Measurements from ENCODE around the gene SLC28A3.

The SLC28A3 gene

DNA sequence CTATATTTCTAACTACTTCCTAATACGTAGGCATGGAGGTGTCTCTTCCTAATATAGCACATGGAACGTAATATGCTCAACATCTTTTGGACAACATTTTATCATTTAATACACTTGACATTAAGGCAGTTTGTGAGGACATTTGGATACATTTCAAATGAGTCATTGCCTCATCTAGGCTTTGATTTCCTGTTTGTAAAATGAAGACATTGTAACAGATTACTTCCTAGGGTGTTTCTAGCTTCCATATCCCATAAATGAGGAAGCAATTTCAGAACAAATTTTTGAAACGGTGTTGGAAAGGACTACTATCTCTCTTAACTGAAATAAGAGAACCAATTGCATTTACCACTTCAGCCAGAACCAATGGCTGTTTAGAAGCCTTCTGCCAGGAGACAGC, 38.7 kb downstream of the SLC28A3 start:
- Mint-ChIP-seq H3K4me3 (no peak overlapping the region), H3K9me3 (no peaks in the 10 kb centered on the region), H3K36me3 (ENCODE audit: low read depth) (no peaks in the 10 kb centered on the region), H3K27me3 (no peaks in the 10 kb centered on the region), H3K27ac (peak overlapping the region; percentile 22), H3K4me1 (ENCODE audit: low read depth) (peaks cover 21% of the 10 kb centered on the region)
- intact Hi-C loops (cut with micrococcal nuclease): no loop called here

DNA sequence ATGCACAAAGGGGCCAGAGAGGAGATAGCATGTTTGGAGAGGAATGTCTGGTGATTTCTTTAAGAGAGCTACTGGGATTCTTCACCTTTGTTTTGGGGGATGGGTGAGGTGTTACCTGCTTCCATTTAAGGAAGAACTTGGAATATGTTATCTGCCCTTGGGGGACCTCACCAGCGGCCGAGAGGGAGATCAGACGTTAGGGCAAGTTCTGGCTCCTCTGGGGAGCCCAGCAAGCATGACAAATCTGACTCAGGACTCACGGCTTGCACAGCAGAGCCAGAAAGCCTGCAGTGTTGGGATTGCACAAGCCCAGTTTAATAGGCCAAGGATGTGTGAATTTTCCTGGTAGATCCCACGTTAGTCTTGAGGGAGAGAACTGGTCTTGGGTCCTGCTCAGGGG, 40.3 kb downstream of the SLC28A3 start:
- H3K36me3 Mint-ChIP-seq (ENCODE audit: low read depth): no peaks in the 10 kb centered on the region
- H3K27ac Mint-ChIP-seq: no peak overlapping the region
- no peaks in the 10 kb centered on the region for H3K9me3 Mint-ChIP-seq
- intact Hi-C loops (cut with micrococcal nuclease): no loop called here
- H3K27me3 Mint-ChIP-seq: no peaks in the 10 kb centered on the region
- no peak overlapping the region for H3K4me3 Mint-ChIP-seq
- H3K4me1 Mint-ChIP-seq (ENCODE audit: low read depth): peaks cover 37% of the 10 kb centered on the region

DNA sequence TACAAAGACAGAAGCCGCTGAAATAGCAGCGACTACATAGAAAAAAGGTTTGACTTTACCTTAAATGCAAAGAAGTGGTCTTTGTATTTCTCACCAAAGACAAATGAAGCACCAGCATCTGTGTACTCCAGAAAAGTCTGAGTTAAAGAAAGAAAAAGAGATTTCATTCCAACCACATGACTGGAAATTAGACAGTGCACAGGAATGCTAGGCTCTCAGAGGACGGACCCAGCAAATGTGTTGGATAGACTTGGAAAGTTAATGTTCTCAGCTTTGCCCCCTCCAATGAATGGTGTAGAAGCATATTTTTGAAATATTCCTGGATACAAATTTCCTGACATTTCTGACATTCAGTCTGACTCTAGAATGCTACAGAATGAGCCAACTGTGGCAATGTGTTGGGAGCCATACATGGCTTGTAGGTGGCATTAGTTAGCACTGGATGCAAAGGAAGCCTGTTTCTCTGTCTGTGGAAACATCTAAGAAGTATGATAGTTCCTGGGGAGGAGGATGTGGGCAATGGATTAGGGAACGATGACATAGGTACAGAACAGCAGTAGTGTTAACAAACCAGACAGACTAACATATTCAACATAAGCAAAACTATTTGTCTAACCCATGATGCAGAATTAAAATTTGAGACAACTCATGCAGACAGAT, 43.3 kb downstream of the SLC28A3 start:
- no peaks in the 10 kb centered on the region for H3K36me3 Mint-ChIP-seq (ENCODE audit: low read depth)
- H3K9me3 Mint-ChIP-seq: no peaks in the 10 kb centered on the region
- peaks cover 46% of the 10 kb centered on the region for H3K4me1 Mint-ChIP-seq (ENCODE audit: low read depth)
- H3K4me3 Mint-ChIP-seq: no peak overlapping the region
- intact Hi-C loops (cut with micrococcal nuclease): no loop called here
- H3K27ac Mint-ChIP-seq: no peak overlapping the region
- H3K27me3 Mint-ChIP-seq: no peaks in the 10 kb centered on the region

DNA sequence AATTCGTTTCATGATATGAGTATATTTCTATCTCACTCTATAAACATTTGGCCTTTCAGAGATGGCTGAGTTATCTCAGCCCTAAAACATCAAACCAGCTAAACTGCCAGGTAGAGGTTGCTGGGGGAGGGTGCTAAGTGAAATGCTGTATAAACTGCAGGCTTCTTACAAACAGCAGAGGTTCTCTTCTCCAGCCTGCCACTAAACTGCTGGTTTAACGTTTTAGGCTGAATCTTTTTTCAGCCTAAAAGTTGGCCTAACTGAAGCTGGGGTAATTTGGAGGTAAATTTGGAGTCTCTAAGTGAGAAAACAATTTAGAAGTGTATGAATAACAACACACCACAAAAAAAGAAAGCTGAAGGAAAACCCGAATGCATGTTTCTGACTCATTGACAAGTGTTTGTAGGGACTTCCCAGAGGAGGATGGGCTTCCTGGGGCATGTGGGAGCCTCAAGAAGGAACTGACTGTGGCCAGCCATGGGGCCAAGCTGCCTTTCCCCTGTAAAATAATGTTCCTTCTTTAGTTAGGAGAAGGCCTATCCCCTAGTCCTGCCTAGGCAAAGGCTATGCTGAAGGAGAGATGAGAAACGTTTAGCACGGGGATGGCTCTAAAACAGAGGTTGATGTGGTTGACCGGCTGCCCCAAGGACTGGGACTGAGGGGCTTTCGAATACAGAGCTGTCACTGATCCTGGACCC, 44.3 kb downstream of the SLC28A3 start:
- Mint-ChIP-seq H3K4me3 (no peak overlapping the region), H3K27me3 (no peaks in the 10 kb centered on the region), H3K36me3 (ENCODE audit: low read depth) (no peaks in the 10 kb centered on the region), H3K4me1 (ENCODE audit: low read depth) (peaks cover 37% of the 10 kb centered on the region), H3K27ac (peak overlapping the region; percentile 79), H3K9me3 (no peaks in the 10 kb centered on the region)
- intact Hi-C loops (cut with micrococcal nuclease): no loop called here

DNA sequence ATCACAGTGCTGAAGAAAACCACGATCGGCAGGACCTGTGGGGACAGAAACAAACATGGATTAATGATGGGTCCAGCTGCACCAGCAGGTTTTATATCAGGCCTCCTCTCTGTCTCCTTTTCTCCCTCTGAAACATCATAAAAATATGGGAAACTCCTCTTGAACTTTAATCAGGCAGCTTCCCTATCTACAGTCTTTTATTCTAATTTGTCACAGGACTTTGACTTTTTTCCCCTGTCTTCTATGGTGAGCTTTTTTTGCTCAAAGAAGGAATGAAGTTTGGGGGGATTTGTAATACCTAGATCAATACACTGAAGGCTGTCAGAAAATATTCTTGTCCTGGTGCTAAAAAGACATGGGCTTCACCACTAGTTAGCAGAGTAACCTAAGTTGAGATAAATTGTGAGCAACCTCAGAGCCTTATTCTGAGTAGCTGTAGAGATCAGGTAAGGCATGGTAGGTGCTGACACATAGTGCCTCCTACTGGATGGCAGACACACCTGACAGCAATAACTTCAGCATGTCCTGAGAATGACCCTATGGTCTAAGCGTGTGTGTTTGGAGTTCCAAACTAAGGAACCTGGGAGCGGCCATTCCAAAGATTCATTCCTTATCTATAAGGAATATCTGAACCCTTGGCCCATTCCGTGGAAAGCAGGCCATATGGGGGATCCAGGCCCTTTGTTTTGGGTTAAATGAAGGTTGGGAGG, 46.2 kb downstream of the SLC28A3 start:
- H3K4me1 Mint-ChIP-seq (ENCODE audit: low read depth): peaks cover 37% of the 10 kb centered on the region
- no peaks in the 10 kb centered on the region for H3K36me3 Mint-ChIP-seq (ENCODE audit: low read depth)
- no peak overlapping the region for H3K4me3 Mint-ChIP-seq
- intact Hi-C loops (cut with micrococcal nuclease): no loop called here
- no peaks in the 10 kb centered on the region for H3K27me3 Mint-ChIP-seq
- H3K9me3 Mint-ChIP-seq: no peaks in the 10 kb centered on the region
- H3K27ac Mint-ChIP-seq: peak overlapping the region; percentile 89

DNA sequence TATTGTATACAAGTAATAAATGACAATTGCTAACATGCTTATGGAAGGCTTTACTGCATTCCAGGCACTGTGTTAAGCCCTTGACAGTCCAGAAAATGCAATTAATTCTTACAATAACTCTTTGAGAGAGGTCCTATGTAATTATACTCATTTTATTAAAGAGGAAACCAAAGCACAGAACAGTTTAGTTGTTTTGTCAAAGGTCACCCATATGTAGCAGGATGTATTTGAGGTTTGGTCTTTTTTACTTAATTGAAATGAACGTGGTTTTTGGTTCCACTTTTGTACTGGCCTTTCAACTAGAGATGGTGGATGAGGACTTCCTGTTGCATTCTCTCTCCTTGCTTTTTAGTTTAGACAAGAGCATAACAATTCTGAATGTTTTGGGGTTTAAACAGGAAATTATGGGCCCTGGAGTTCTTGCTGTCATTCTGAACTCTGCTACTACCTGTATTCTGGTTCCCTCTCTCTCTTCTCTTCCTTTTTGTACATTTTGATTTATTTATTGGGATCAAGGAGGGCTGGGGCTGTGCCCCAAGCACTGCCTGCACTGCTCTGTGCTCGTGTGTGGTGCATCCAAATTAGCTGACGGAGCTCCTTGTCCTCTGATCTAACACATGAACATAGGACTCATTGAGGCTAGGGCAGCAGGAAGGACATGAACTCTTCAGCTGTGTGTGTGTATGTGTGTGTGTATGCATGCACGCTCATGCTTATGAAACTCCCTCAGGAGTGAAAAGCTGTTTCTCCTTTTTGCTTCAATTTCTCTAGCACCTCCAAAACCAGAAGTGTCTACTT, 47.4 kb downstream of the SLC28A3 start:
- Mint-ChIP-seq H3K9me3 (no peaks in the 10 kb centered on the region), H3K36me3 (ENCODE audit: low read depth) (no peaks in the 10 kb centered on the region), H3K4me3 (peak overlapping the region; percentile 40), H3K27me3 (no peaks in the 10 kb centered on the region), H3K4me1 (ENCODE audit: low read depth) (peaks cover 37% of the 10 kb centered on the region), H3K27ac (peak overlapping the region; percentile 89)
- intact Hi-C loops (cut with micrococcal nuclease): no loop called here

DNA sequence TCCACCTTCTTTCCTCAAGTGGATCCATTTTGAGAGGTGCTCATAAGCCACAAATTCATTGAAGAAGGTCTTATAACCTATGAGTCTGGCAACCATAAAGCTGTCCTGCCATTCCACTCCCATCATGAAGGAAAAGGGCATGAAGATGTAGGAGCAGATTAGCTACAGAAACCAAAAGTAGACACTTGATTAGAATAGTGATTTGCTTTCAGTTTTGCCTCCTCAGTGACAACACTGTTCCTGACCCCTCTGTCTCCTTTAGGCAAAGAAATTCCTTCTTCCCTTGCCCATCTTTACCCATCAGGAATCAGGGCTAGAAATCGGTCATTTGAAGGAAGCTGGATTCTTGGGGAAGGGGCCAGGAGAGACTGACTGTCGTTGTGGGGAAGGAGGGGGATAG, 55.2 kb downstream of the SLC28A3 start:
- Mint-ChIP-seq H3K9me3 (no peaks in the 10 kb centered on the region), H3K4me3 (no peak overlapping the region), H3K27me3 (no peaks in the 10 kb centered on the region), H3K4me1 (ENCODE audit: low read depth) (no peaks in the 10 kb centered on the region), H3K36me3 (ENCODE audit: low read depth) (no peaks in the 10 kb centered on the region), H3K27ac (no peak overlapping the region)
- intact Hi-C loops (cut with micrococcal nuclease): no loop called here

DNA sequence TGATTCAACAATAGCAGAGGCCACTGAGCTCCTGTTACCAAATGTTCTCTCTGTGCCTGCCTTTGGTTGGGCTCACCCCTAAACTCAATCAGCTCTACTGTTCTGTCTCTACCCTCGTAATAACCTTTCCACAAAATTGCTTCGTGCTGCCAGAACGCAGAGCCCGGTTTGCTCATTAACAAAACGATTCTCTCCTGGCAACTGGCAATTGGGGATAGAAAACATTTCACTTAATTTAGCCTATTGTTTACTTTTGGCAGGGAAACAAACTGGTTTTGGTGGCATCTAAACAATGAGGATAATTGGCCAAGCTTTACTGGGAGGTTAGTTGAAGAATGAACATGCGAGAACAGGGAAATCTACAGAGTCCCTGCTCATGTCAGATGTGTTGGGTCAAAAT, 56.6 kb downstream of the SLC28A3 start:
- no peaks in the 10 kb centered on the region for H3K27me3 Mint-ChIP-seq
- no peak overlapping the region for H3K27ac Mint-ChIP-seq
- intact Hi-C loops (cut with micrococcal nuclease): no loop called here
- no peaks in the 10 kb centered on the region for H3K9me3 Mint-ChIP-seq
- H3K4me3 Mint-ChIP-seq: no peak overlapping the region
- no peaks in the 10 kb centered on the region for H3K4me1 Mint-ChIP-seq (ENCODE audit: low read depth)
- H3K36me3 Mint-ChIP-seq (ENCODE audit: low read depth): no peaks in the 10 kb centered on the region

DNA sequence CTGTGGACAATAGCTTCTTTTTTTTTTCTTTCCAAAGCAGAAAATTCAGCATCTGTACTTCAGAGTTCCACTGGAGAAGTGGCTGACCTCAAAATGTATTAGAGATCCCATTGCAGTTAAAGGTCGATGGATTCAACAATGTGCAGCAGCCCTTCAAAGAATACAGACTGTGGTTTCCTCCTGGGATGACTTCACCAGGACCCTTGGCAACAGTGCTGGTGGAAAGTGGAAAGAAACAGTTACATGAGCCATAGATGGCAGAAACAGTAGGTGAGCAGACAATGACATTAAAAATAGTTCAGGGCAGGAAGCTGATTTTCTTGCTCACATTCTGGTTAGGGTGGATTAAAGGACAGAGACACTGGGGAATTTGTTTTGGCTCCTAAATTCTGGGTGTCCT, 62.4 kb downstream of the SLC28A3 start:
- Mint-ChIP-seq H3K36me3 (ENCODE audit: low read depth) (no peaks in the 10 kb centered on the region), H3K4me1 (ENCODE audit: low read depth) (no peaks in the 10 kb centered on the region), H3K4me3 (no peak overlapping the region), H3K27ac (no peak overlapping the region), H3K9me3 (no peaks in the 10 kb centered on the region), H3K27me3 (peaks cover 3% of the 10 kb centered on the region)
- intact Hi-C loops (cut with micrococcal nuclease): no loop called here

DNA sequence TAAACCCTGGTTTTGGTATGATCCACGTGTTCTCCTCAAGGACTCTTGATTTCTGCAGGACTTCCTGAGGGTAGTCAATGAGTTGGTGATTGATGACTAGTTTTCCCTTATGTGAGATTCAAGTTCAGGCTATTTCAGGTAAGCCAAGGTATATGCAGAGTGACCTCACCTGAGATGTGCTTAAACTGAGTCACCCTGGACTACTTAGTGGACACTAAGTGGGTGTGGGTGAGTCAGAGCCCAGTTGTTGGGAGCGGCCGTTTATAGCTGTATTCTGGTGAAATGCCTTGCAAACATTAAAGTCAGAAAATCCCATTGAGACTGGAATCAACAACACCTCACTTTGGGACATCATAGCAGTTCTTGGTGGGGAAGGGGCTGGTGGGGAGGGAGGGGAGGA, 62.9 kb downstream of the SLC28A3 start:
- Mint-ChIP-seq H3K27ac (no peak overlapping the region), H3K27me3 (peaks cover 6% of the 10 kb centered on the region), H3K4me1 (ENCODE audit: low read depth) (no peaks in the 10 kb centered on the region), H3K36me3 (ENCODE audit: low read depth) (no peaks in the 10 kb centered on the region), H3K9me3 (no peaks in the 10 kb centered on the region), H3K4me3 (no peak overlapping the region)
- intact Hi-C loops (cut with micrococcal nuclease): no loop called here

DNA sequence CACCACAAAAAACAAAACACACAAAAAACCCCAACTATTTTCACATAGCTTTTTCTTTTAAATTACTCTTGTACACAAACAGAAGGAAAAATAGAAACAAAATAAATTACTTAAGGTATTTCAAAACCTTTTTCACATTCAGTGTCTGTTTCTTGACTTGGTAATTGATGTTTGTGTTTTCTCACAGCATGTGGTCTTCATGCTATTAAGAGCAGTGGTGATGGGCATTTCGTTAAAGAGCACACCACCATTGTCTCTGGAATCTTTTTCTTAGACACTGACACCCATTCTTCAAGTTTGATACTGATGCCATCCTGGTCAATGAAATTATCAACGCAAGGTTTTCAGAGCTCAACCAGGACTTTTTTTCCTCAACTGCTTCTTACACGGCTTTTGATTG, 63.8 kb downstream of the SLC28A3 start:
- peaks cover 14% of the 10 kb centered on the region for H3K27me3 Mint-ChIP-seq
- intact Hi-C loops (cut with micrococcal nuclease): no loop called here

DNA sequence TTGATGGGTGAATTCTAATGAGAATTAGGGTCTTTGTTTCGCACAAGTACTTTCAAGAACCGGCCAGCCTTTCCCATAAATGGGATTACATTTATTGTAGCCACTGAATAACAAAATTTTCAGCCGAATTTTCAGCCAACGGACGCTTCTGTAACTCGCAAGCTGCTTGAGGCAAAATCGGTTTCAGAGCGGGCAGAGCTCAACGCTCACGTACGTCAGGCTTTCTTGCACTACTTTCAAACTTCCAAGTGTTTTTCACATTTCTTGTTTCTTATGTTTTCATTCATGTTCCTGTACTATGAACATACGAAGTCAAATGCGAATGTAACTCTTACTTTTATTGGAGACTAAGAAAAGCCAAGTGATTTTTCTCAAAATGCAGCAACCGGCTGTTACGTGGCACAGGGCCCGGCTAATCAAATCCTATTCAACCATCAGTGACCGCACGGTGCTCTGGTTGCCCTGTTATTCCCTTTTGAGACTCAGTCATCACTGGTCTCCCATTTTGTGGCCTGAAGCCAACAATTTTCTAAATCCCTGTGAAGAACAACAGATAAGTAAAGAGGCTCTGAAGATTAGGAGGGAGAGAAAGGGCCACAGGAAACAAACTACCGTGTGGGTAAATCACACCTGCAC, 68.5 kb downstream of the SLC28A3 start:
- peaks cover 21% of the 10 kb centered on the region for H3K27me3 Mint-ChIP-seq
- H3K4me3 Mint-ChIP-seq: no peak overlapping the region
- peaks cover 12% of the 10 kb centered on the region for H3K4me1 Mint-ChIP-seq (ENCODE audit: low read depth)
- H3K27ac Mint-ChIP-seq: no peak overlapping the region
- no peaks in the 10 kb centered on the region for H3K36me3 Mint-ChIP-seq (ENCODE audit: low read depth)
- intact Hi-C loops (cut with micrococcal nuclease): no loop called here
- no peaks in the 10 kb centered on the region for H3K9me3 Mint-ChIP-seq

More for the DNA sequence above, 63.8 kb downstream of the SLC28A3 start:
- no peak overlapping the region for H3K4me3 Mint-ChIP-seq
- H3K27ac Mint-ChIP-seq: no peak overlapping the region
- H3K36me3 Mint-ChIP-seq (ENCODE audit: low read depth): no peaks in the 10 kb centered on the region
- no peaks in the 10 kb centered on the region for H3K9me3 Mint-ChIP-seq
- H3K4me1 Mint-ChIP-seq (ENCODE audit: low read depth): no peaks in the 10 kb centered on the region

DNA sequence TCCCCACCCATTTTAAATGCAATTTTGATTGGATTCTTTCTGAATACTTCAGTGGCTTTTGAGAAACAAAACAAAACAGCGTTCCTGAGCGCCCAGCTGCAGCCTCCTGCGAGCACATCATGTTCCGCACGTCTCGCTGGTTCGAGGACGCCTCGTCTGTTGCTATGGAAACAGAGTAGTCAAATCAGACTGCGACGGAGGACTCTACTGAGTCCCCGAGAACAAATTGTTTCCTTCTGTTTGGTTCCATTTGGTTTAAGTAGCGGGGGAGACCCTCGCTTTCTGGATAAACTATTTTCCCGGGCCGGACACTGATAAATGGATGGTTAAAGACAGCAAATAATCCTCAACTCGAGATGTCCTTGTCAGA, 69.0 kb downstream of the SLC28A3 start:
- H3K4me1 Mint-ChIP-seq (ENCODE audit: low read depth): peaks cover 12% of the 10 kb centered on the region
- intact Hi-C loops (cut with micrococcal nuclease): no loop called here
- H3K4me3 Mint-ChIP-seq: peak overlapping the region; percentile 62
- H3K27me3 Mint-ChIP-seq: peaks cover 21% of the 10 kb centered on the region
- no peaks in the 10 kb centered on the region for H3K36me3 Mint-ChIP-seq (ENCODE audit: low read depth)
- H3K9me3 Mint-ChIP-seq: no peaks in the 10 kb centered on the region
- H3K27ac Mint-ChIP-seq: no peak overlapping the region
